Duodenal mucosa (tissue), 2 donors: ENCODE measurements around the gene SERPINA3.

Experiments
- H3K27ac ChIP-seq: one replicate; pipeline ENCODE4 v1.7.0; 2013; ENCODE audit warnings: low read depth, low read length
- H3K27me3 ChIP-seq, 2 donors: one replicate each; pipeline ENCODE4 v1.7.0; 2013; ENCODE audit warnings: low read length in 2 of 2, control low read depth in 1 of 2; ENCODE audit not compliant: insufficient read depth in 2 of 2, control insufficient read depth in 1 of 2
- H3K36me3 ChIP-seq, 2 donors: one replicate each; pipeline ENCODE4 v1.7.0; 2013; ENCODE audit warnings: low read length in 2 of 2, control low read depth in 1 of 2; ENCODE audit not compliant: insufficient read depth in 2 of 2, control insufficient read depth in 1 of 2
- H3K4me1 ChIP-seq, 2 donors: one replicate each; pipeline ENCODE4 v1.7.0; 2013; ENCODE audit warnings: low read length in 2 of 2, control low read depth in 1 of 2; ENCODE audit not compliant: insufficient read depth in 2 of 2, control insufficient read depth in 1 of 2
- H3K4me3 ChIP-seq, 2 donors: one replicate each; pipeline ENCODE4 v1.7.0; 2013; ENCODE audit warnings: low read length in 2 of 2, low read depth in 1 of 2
- H3K9ac ChIP-seq, 2 donors: one replicate each; pipeline ENCODE4 v1.7.0; 2013; ENCODE audit warnings: low read length in 2 of 2, low read depth in 1 of 2
- H3K9me3 ChIP-seq, 2 donors: one replicate each; pipeline ENCODE4 v1.7.0; 2013; ENCODE audit warnings: low read length in 2 of 2, control low read depth in 1 of 2; ENCODE audit not compliant: control insufficient read depth in 1 of 2

The SERPINA3 gene

DNA sequence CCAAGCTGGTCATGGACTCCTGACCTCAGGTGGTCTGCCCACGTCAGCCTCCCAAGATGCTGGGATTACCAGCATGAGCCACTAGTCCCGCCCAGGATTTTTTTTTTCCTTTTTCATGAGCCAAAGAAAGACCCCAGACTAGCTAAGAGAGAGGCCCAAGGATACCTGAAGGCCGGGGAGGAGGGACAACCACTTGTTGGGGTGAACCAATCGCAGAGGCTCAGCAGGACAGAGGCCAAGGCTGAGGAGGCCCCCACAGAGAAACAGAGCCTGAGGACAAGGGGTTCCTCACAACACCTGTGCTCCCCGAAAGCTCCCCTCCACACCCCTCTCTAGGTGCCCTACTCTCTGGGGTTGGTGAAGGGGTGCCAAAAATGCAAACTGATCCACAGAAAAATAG lies 1.0 kb upstream of the SERPINA3 start:
- no peaks in the 10 kb centered on the region for H3K36me3 ChIP-seq
- H3K4me3 ChIP-seq, result no peak overlapping the region
- no peak overlapping the region for H3K27ac ChIP-seq
- no peak overlapping the region for H3K9ac ChIP-seq
- no peaks in the 10 kb centered on the region for H3K4me1 ChIP-seq
- no peaks in the 10 kb centered on the region for H3K27me3 ChIP-seq
- H3K9me3 ChIP-seq, result no peaks in the 10 kb centered on the region

- Histone ChIP-seq H3K36me3 (no peaks in the 10 kb centered on the region), H3K4me1 (no peaks in the 10 kb centered on the region), H3K9ac (no peak overlapping the region), H3K27ac (no peak overlapping the region), H3K9me3 (peaks cover 7 to 9% of the 10 kb centered on the region in 2 donors), H3K27me3 (no peaks in the 10 kb centered on the region), H3K4me3 (no peak overlapping the region)
Observed at GRCh38 chr14:94612580-94613554, 676 bp downstream of the SERPINA3 start.

GRCh38 chr14:94613720-94614644 lies 1.8 kb downstream of the SERPINA3 start:
- no peaks in the 10 kb centered on the region for H3K4me1 ChIP-seq
- no peak overlapping the region for H3K9ac ChIP-seq
- H3K36me3 ChIP-seq, result no peaks in the 10 kb centered on the region
- no peak overlapping the region for H3K27ac ChIP-seq
- peaks cover 16 to 19% of the 10 kb centered on the region in 2 donors for H3K9me3 ChIP-seq
- no peaks in the 10 kb centered on the region for H3K27me3 ChIP-seq
- no peak overlapping the region for H3K4me3 ChIP-seq

DNA sequence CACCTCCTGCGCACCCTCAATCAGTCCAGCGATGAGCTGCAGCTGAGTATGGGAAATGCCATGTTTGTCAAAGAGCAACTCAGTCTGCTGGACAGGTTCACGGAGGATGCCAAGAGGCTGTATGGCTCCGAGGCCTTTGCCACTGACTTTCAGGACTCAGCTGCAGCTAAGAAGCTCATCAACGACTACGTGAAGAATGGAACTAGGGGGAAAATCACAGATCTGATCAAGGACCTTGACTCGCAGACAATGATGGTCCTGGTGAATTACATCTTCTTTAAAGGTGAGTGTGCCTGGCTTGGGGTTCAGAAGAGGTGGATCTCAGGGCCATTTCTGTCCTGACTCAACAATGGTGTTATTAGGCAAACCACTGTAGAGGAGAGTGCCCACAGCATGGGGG lies 2.6 kb downstream of the SERPINA3 start:
- Histone ChIP-seq H3K4me3 (no peak overlapping the region), H3K27ac (no peak overlapping the region), H3K36me3 (no peaks in the 10 kb centered on the region), H3K4me1 (no peaks in the 10 kb centered on the region), H3K27me3 (no peaks in the 10 kb centered on the region), H3K9me3 (peaks cover 16 to 19% of the 10 kb centered on the region in 2 donors), H3K9ac (no peak overlapping the region)

- H3K9ac ChIP-seq, result no peak overlapping the region
- no peak overlapping the region for H3K27ac ChIP-seq
- no peaks in the 10 kb centered on the region for H3K36me3 ChIP-seq
- H3K9me3 ChIP-seq, result peaks cover 16 to 19% of the 10 kb centered on the region in 2 donors
- H3K4me3 ChIP-seq, result no peak overlapping the region
- no peaks in the 10 kb centered on the region for H3K4me1 ChIP-seq
- H3K27me3 ChIP-seq, result no peaks in the 10 kb centered on the region
Observed at GRCh38 chr14:94615254-94615653, 3.1 kb downstream of the SERPINA3 start.

DNA sequence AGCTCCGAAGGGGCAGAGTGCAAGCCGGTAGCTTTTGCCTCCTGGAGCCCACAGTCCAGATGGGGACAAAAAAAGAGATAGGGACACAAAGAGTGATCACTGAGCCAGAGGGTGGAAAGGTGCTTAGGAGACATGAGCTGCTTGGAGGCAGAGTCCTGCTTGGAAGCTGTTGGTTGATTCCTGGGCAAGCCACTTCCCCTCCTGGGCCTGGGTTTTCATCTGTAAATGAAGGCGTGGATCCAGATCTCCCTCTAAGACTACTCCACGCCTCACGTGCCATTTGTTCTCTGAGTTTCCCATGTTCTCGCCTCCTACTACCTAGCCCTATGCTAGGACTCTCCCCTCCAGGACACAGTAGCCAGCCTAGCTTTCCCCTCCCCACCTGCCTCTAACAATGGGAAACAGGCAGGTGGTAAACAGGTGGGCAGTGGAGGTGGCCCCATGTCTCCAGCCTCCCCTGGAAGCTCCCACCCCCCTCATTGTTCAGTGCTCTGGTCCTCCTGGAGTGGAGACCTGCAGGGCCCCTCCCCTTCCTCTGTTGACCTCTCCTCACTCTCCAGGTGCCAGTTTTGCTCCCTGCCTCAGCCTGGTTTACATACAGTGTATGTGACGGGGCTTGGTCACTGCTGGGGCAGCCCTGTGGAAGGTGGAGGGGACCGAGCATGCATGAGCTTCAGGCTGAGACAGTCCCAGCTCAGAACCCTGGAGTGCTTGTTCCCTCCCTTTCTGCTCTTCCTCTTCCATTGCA lies 3.8 kb downstream of the SERPINA3 start:
- Histone ChIP-seq H3K4me1 (no peaks in the 10 kb centered on the region), H3K4me3 (no peak overlapping the region), H3K9ac (no peak overlapping the region), H3K9me3 (peaks cover 16 to 19% of the 10 kb centered on the region in 2 donors), H3K36me3 (no peaks in the 10 kb centered on the region), H3K27me3 (no peaks in the 10 kb centered on the region), H3K27ac (no peak overlapping the region)

DNA sequence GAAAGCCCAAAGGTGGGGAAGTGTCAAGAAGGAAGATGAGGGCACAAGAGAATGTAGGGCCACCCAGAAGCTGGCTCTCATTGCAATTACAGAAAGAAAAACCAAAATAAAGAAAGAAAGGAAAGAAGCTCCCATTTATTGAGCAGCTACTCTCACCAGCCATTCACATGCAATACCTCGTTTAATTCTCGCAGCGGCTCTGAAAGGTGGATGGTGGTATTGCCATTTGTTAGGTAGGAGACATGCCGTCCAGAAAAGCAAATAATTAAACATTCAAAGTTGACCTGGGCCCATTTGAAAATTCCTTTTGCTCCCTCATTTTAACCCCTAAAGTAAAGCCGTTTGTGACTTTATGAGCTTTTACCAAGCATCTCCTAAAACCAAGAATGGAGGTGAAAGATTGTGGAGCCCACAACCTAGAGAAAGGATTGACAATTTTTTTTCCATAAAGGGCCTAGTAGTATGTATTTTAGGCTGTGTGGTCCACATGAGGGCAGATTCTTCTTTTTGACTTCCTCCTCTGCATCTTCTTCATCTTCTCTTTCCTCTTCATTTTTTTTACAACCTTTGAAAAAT lies 5.3 kb downstream of the SERPINA3 start:
- H3K4me1 ChIP-seq, result no peaks in the 10 kb centered on the region
- H3K27ac ChIP-seq, result no peak overlapping the region
- no peak overlapping the region for H3K9ac ChIP-seq
- no peaks in the 10 kb centered on the region for H3K27me3 ChIP-seq
- H3K36me3 ChIP-seq, result no peaks in the 10 kb centered on the region
- H3K4me3 ChIP-seq, result no peak overlapping the region
- peaks cover 16 to 19% of the 10 kb centered on the region in 2 donors for H3K9me3 ChIP-seq

GRCh38 chr14:94617988-94618822 lies 6.0 kb downstream of the SERPINA3 start:
- Histone ChIP-seq H3K4me1 (no peaks in the 10 kb centered on the region), H3K27ac (no peak overlapping the region), H3K36me3 (no peaks in the 10 kb centered on the region), H3K4me3 (no peak overlapping the region), H3K27me3 (no peaks in the 10 kb centered on the region), H3K9me3 (peaks cover 16 to 19% of the 10 kb centered on the region in 2 donors), H3K9ac (no peak overlapping the region)

DNA sequence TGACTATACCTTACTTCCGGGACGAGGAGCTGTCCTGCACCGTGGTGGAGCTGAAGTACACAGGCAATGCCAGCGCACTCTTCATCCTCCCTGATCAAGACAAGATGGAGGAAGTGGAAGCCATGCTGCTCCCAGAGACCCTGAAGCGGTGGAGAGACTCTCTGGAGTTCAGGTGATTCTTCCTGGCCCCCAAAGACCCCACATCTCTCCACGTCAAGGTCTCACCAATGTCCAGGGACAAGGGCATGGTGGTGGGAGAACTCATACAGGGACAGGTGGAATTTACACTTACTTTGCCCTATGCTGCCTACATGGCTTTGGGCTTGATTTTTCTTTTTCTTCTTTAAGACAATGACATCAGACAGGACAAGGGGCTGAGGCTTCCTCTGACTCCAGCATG lies 7.1 kb downstream of the SERPINA3 start:
- no peaks in the 10 kb centered on the region for H3K27me3 ChIP-seq
- H3K9me3 ChIP-seq, result peaks cover 16 to 19% of the 10 kb centered on the region in 2 donors
- no peaks in the 10 kb centered on the region for H3K36me3 ChIP-seq
- H3K27ac ChIP-seq, result no peak overlapping the region
- H3K4me3 ChIP-seq, result no peak overlapping the region
- H3K4me1 ChIP-seq, result no peaks in the 10 kb centered on the region
- H3K9ac ChIP-seq, result no peak overlapping the region
